Measurements from ENCODE around the gene PTPN20. TPM values are rescaled to one million over a fixed set of nuclear protein-coding genes. Genes with fewer than 3 reads are reported as not detected.
"Not testable (repeated sequence)": the region's sequence is repeated elsewhere in the genome, so short reads cannot be mapped to it uniquely, and the experiment has no call there.

PTPN20 gene
- not detected in 2 replicates for total RNA-seq (2014; rRNA removed; shearing (Covaris generic))

GRCh38 chr10:46911144-46911876 lies at the start of gene PTPN20:
PTPN20 (plus strand) TSS chr10:46911428; CDS start chr10:46932500, 21,072 bp downstream.
- DNase-seq (ENCODE audit: low read depth) = not testable (repeated sequence)

GRCh38 chr10:46869716-46870115 lies 41.5 kb upstream of the PTPN20 start:
- not testable (repeated sequence) for DNase-seq (ENCODE audit: low read depth)

- not testable (repeated sequence) for DNase-seq (ENCODE audit: low read depth)
Measured at GRCh38 chr10:46871583-46871982, 39.6 kb upstream of the PTPN20 start.

GRCh38 chr10:46875304-46875703 lies 35.9 kb upstream of the PTPN20 start:
- not testable (repeated sequence) for DNase-seq (ENCODE audit: low read depth)

- not testable (repeated sequence) for DNase-seq (ENCODE audit: low read depth)
Measured at GRCh38 chr10:46876773-46877172, 34.5 kb upstream of the PTPN20 start.

GRCh38 chr10:46878761-46879160 lies 32.5 kb upstream of the PTPN20 start:
- not testable (repeated sequence) for DNase-seq (ENCODE audit: low read depth)

GRCh38 chr10:46890813-46891611 lies 20.2 kb upstream of the PTPN20 start:
- not testable (repeated sequence) for DNase-seq (ENCODE audit: low read depth)

- not testable (repeated sequence) for DNase-seq (ENCODE audit: low read depth)
Measured at GRCh38 chr10:46896762-46897692, 14.2 kb upstream of the PTPN20 start.

- not testable (repeated sequence) for DNase-seq (ENCODE audit: low read depth)
Measured at GRCh38 chr10:46901247-46901646, 10.0 kb upstream of the PTPN20 start.

- not testable (repeated sequence) for DNase-seq (ENCODE audit: low read depth)
Measured at GRCh38 chr10:46903874-46904273, 7.4 kb upstream of the PTPN20 start.

GRCh38 chr10:46906359-46906758 lies 4.9 kb upstream of the PTPN20 start:
- not testable (repeated sequence) for DNase-seq (ENCODE audit: low read depth)

GRCh38 chr10:46907185-46908117 lies 3.8 kb upstream of the PTPN20 start:
- not testable (repeated sequence) for DNase-seq (ENCODE audit: low read depth)

- DNase-seq (ENCODE audit: low read depth) = not testable (repeated sequence)
Measured at GRCh38 chr10:46922498-46922897, 11.3 kb downstream of the PTPN20 start.

- DNase-seq (ENCODE audit: low read depth) = not testable (repeated sequence)
Measured at GRCh38 chr10:46925156-46925555, 13.9 kb downstream of the PTPN20 start.

GRCh38 chr10:46925853-46926252 lies 14.6 kb downstream of the PTPN20 start:
- DNase-seq (ENCODE audit: low read depth) = not testable (repeated sequence)

- not testable (repeated sequence) for DNase-seq (ENCODE audit: low read depth)
Measured at GRCh38 chr10:46928810-46929209, 17.6 kb downstream of the PTPN20 start.

- not testable (repeated sequence) for DNase-seq (ENCODE audit: low read depth)
Measured at GRCh38 chr10:46932383-46932782, 21.2 kb downstream of the PTPN20 start.

GRCh38 chr10:46941091-46941490 lies 29.9 kb downstream of the PTPN20 start:
- not testable (repeated sequence) for DNase-seq (ENCODE audit: low read depth)

GRCh38 chr10:46948687-46949518 lies 37.7 kb downstream of the PTPN20 start:
- DNase-seq (ENCODE audit: low read depth) = not testable (repeated sequence)

Measured in M059J (cell line).